ENCODE results near the gene SLC25A1.

Gene SLC25A1

GRCh38 chr22:19128946-19129727, 49.4 kb downstream of the SLC25A1 start:
- H3K27me3 Mint-ChIP-seq (ENCODE audit: low read depth) = peaks cover 3% of the 10 kb centered on the region
- H3K36me3 Mint-ChIP-seq (ENCODE audit: low read depth) = peaks cover 15% of the 10 kb centered on the region
- no peak for TF ChIP-seq CTCF (IDR thresholded peaks at IDR 0.05; ENCODE audit: unreplicated experiment in 3 of 3)
- H3K9me3 Mint-ChIP-seq = no peaks in the 10 kb centered on the region
- no peak overlapping the region for H3K27ac Mint-ChIP-seq
- no peaks in the 10 kb centered on the region for H3K4me1 Mint-ChIP-seq
- H3K4me3 Mint-ChIP-seq = no peak overlapping the region

- Mint-ChIP-seq H3K36me3 (ENCODE audit: low read depth) (peaks cover 15% of the 10 kb centered on the region), H3K27ac (no peak overlapping the region), H3K9me3 (no peaks in the 10 kb centered on the region), H3K27me3 (ENCODE audit: low read depth) (peaks cover 6% of the 10 kb centered on the region), H3K4me1 (peaks cover 4% of the 10 kb centered on the region), H3K4me3 (no peak overlapping the region)
- TF ChIP-seq CTCF (IDR thresholded peaks at IDR 0.05; ENCODE audit: unreplicated experiment in 3 of 3) = no peak
Observed at GRCh38 chr22:19128009-19128401, 50.5 kb downstream of the SLC25A1 start.

GRCh38 chr22:19127329-19128008, 51.1 kb downstream of the SLC25A1 start:
- no peak for TF ChIP-seq CTCF (IDR thresholded peaks at IDR 0.05; ENCODE audit: unreplicated experiment in 3 of 3)
- peaks cover 8% of the 10 kb centered on the region for H3K4me1 Mint-ChIP-seq
- H3K36me3 Mint-ChIP-seq (ENCODE audit: low read depth) = peaks cover 13% of the 10 kb centered on the region
- no peak overlapping the region for H3K4me3 Mint-ChIP-seq
- H3K27ac Mint-ChIP-seq = no peak overlapping the region
- H3K9me3 Mint-ChIP-seq = no peaks in the 10 kb centered on the region
- peaks cover 9% of the 10 kb centered on the region for H3K27me3 Mint-ChIP-seq (ENCODE audit: low read depth)

- Mint-ChIP-seq H3K4me1 (peaks cover 8% of the 10 kb centered on the region), H3K27me3 (ENCODE audit: low read depth) (peaks cover 9% of the 10 kb centered on the region), H3K9me3 (no peaks in the 10 kb centered on the region), H3K4me3 (peak overlapping the region in 1 of 3 experiments; percentile 36), H3K27ac (no peak overlapping the region), H3K36me3 (ENCODE audit: low read depth) (peaks cover 6% of the 10 kb centered on the region)
- no peak for TF ChIP-seq CTCF (IDR thresholded peaks at IDR 0.05; ENCODE audit: unreplicated experiment in 3 of 3)
Observed at GRCh38 chr22:19126309-19127273, 51.9 kb downstream of the SLC25A1 start.

Measured in nephron (organoid).